Panc1 (cell line): ENCODE measurements around the gene THG1L.

Experiments used
- SIN3A ChIP-seq: IDR thresholded peaks from 2 replicates; pipeline ENCODE4 v1.6.1; 2012; ENCODE audit warnings: low read depth, mild to moderate bottlenecking, low read length, moderate library complexity, borderline replicate concordance; ENCODE audit not compliant: insufficient read depth
- TF ChIP-seq, protein P1 (sequence below): fragments of 450-650 bp; IDR thresholded peaks from 2 replicates; pipeline ENCODE4 v1.5.1; 2017; ENCODE audit warnings: mild to moderate bottlenecking
- TF ChIP-seq, protein P2 (sequence below), 2 experiments: IDR thresholded peaks; 2 replicates each; pipeline ENCODE4 v1.6.1; 2011 to 2012; ENCODE audit warnings: low read depth in 2 of 2, control low read depth in 1 of 2, low read length in 1 of 2, mild to moderate bottlenecking in 1 of 2, moderate library complexity in 1 of 2; ENCODE audit not compliant: insufficient read depth in 1 of 2

DNA sequence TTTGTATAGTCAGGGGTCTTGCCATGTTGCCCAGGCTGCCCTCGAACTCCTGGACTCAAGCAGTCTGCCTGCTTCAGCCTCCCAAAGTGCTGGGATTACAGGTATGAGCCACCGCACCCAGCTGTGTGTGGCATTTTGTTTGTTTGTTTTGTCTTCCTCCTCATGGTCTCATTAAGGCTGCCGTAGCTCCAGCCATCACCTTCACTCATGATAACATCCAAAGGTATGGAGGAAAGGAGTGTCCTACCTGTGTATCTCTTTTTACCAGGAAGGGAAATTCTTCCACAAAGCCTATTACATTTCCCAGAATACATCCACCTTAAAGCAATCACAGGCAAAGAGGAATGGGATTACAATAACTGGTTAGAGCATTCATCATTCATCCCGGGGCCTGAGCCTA is 39.4 kb downstream of the THG1L start:
- TF ChIP-seq, protein P1, sequence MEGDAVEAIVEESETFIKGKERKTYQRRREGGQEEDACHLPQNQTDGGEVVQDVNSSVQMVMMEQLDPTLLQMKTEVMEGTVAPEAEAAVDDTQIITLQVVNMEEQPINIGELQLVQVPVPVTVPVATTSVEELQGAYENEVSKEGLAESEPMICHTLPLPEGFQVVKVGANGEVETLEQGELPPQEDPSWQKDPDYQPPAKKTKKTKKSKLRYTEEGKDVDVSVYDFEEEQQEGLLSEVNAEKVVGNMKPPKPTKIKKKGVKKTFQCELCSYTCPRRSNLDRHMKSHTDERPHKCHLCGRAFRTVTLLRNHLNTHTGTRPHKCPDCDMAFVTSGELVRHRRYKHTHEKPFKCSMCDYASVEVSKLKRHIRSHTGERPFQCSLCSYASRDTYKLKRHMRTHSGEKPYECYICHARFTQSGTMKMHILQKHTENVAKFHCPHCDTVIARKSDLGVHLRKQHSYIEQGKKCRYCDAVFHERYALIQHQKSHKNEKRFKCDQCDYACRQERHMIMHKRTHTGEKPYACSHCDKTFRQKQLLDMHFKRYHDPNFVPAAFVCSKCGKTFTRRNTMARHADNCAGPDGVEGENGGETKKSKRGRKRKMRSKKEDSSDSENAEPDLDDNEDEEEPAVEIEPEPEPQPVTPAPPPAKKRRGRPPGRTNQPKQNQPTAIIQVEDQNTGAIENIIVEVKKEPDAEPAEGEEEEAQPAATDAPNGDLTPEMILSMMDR, result no peak
- no peak for TF ChIP-seq SIN3A
- TF ChIP-seq, protein P2, sequence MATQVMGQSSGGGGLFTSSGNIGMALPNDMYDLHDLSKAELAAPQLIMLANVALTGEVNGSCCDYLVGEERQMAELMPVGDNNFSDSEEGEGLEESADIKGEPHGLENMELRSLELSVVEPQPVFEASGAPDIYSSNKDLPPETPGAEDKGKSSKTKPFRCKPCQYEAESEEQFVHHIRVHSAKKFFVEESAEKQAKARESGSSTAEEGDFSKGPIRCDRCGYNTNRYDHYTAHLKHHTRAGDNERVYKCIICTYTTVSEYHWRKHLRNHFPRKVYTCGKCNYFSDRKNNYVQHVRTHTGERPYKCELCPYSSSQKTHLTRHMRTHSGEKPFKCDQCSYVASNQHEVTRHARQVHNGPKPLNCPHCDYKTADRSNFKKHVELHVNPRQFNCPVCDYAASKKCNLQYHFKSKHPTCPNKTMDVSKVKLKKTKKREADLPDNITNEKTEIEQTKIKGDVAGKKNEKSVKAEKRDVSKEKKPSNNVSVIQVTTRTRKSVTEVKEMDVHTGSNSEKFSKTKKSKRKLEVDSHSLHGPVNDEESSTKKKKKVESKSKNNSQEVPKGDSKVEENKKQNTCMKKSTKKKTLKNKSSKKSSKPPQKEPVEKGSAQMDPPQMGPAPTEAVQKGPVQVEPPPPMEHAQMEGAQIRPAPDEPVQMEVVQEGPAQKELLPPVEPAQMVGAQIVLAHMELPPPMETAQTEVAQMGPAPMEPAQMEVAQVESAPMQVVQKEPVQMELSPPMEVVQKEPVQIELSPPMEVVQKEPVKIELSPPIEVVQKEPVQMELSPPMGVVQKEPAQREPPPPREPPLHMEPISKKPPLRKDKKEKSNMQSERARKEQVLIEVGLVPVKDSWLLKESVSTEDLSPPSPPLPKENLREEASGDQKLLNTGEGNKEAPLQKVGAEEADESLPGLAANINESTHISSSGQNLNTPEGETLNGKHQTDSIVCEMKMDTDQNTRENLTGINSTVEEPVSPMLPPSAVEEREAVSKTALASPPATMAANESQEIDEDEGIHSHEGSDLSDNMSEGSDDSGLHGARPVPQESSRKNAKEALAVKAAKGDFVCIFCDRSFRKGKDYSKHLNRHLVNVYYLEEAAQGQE (IDR thresholded peaks at IDR 0.05; ENCODE audit: insufficient read depth in 1 of 2, low read depth in 2 of 2, low read length in 1 of 2), result no peak
